GM21786 (cell line): ENCODE data around the gene NRBF2.

Source experiments
- ATAC-seq: cut with Tn5 transposase; IDR thresholded peaks from one replicate; pipeline ENCODE4 v1.9.1; 2021; ENCODE audit not compliant: unreplicated experiment

NRBF2 gene

DNA sequence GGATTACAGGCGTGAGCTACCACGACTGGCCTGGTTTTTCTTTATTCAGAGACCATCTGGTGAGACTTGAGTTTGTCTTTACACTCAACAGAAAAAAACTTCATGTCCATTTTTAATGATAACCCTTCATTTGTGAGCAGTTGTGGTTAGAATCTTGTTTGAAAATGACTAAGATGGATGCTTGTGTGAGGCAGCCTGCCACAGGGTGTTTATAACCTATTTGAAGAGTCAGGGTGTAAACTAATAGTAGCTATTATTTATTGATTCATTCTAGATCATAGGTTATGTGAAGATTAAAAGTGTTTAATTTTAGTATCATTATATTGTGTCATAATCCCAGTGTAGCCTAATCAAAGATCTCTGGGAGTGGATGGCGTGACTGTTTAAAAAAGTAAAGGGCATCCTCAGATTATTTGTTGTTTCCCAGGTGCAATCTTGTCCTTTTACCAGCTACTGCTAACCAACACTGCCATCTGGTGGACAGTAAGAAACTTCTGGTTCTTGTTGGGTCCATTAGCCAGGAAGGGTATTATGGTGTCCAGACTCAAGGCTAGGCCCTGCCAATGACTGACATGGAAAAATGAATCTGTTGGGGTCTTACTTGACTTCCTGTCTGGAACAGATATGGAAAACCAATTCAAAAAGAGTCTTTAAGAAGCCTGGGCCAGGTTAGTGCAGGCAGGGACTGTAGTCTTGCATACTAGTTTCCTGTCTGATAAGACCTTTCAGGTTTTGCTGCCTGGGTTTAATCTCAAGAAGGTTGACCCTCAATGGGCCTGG lies 24.9 kb downstream of the NRBF2 start:
- ATAC-seq: peak; percentile 81

DNA sequence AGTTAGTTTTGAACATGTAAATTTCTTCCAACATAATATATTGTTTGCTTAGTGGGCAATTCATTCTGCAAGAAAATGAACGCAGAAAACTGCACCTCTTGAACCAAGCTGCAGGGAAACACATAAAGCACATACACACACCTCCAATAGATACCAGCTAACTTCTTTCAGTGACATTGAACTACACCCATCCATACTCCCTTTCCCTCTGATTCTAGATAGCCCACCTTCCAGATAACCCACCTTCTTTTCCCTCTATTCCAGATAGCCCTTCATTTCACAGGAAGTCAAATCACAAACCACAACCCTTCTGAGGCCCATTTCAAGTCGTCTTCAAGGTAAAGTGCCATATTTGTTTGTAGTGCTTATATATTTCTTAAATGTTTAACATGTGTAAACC lies 28.5 kb downstream of the NRBF2 start:
- no peak for ATAC-seq

DNA sequence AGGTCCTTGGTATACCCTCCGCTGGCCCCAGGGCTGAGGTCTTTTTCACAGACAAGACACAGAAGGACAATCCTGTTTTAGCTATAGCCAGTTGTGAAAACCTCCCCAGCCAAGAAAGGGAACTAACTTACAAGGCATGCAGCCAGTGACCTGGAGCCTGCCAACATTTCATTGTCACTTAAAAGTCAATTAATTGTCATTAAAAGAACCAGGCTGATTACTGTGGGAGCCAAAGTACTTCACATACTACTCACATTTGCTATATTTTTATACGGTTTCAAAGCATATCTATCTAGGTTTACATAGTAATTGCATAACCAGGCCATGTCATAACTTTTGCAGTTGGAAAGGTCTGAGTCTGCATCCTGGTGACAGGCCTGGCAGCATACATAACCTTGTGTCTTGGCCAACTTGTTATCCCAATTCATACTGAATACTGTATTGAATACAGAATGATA lies 31.1 kb downstream of the NRBF2 start:
- ATAC-seq: no peak

DNA sequence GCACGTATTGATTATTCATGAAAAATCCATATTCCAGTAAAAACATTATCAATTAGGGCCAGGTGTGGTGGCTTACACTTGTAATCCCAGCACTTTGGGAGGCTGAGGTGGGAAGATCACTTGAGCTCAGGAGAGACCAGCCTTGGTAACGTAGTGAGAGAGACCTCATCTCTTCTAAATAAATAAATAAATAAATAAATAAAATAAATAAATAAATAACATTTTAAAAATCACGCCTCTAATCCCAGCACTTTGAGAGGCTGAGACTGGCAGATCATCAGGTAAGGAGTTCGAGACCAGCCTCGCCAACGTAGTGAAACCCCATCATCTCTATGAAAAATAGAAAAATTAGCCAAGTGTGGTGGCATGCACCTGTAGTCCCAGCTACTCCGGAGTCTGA lies 32.1 kb downstream of the NRBF2 start:
- no peak for ATAC-seq

- no peak for ATAC-seq
These were observed 33.7 kb downstream of the NRBF2 start for GRCh38 chr10:63166742-63167258.

DNA sequence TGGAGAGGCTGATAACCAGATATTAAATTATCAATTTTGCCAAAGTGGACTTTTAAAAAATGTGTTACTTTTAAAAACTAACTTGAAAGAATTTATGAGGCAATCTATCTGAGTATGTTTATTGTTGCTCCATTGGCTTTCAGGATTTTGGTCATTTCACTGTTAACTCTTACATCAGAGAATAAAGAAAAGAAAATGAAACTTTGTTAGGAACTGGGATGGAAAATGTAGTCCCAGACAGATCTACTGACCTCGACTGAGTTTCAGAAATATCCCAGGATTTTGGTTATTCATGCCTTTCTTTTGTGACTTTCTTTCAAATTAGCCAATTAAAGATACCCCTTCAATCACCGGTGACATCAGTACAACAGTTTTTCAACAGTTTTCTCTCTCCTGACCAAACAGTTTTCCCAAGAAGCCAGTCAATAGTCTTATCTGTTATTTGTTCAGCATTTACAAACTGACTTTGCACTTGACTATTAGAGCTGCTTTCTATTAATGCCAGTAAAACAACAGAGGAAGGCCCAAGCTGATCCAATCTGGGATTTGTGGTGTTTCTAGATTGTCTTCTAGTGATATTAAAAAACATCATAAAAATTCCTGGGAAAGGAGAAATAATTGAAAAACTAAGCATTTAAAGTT lies 35.8 kb downstream of the NRBF2 start:
- ATAC-seq: no peak

DNA sequence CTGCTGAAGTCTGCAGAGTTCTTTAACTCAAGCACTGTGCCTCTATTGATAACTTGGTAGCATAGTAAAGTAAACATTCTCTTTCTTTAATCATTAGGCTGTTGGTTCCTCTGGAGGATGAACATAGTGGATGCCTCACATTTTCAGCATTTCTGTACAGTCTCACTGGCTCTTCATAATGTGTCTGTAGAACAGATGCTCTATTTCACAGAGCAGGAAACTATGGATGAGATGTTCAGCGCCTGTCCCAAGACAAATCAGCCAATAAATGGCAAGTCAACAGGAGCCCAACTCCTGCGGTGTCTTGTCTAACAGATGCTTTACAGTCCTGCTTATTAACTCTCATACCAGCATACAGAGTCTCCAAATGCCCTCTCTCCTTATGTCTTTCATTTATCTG lies 36.5 kb downstream of the NRBF2 start:
- no peak for ATAC-seq

DNA sequence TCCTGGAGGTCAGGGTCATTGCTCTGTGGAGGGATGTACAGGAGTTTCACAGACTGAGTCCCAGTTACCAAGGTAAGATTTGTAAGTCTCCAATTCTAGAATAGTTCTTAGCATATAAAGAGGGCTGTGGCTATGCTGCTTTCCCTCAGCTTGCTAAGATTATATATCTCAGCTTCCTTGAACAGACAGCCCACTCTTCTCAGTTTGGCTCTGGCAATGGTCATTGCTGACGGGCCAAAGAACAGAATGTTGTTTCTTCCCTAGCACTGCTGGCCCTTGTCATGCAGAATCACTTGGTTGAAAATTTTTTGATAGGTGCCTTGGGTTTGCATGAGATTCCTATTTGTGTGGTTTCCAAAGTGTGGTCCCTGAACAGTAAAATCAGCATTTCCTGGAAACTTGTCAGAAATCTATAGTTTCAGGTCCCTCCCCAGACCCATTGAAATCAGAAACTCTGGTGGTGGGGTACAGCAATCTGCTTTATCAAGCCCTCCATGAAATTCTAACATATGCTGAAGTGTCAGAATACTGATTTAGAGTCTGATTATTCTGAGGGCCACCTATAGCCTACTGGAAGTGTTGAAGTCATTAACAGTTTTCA lies 38.2 kb downstream of the NRBF2 start:
- no peak for ATAC-seq

GRCh38 chr10:63171926-63172325 lies 38.8 kb downstream of the NRBF2 start:
- ATAC-seq: no peak

- peak; percentile 98 for ATAC-seq
These were observed 40.5 kb downstream of the NRBF2 start for GRCh38 chr10:63173468-63174232.

- ATAC-seq: no peak
These were observed 42.4 kb downstream of the NRBF2 start for GRCh38 chr10:63175534-63175933.

GRCh38 chr10:63192826-63193225 lies 59.7 kb downstream of the NRBF2 start:
- ATAC-seq: no peak

GRCh38 chr10:63197344-63198092 lies 64.4 kb downstream of the NRBF2 start:
- ATAC-seq: no peak

DNA sequence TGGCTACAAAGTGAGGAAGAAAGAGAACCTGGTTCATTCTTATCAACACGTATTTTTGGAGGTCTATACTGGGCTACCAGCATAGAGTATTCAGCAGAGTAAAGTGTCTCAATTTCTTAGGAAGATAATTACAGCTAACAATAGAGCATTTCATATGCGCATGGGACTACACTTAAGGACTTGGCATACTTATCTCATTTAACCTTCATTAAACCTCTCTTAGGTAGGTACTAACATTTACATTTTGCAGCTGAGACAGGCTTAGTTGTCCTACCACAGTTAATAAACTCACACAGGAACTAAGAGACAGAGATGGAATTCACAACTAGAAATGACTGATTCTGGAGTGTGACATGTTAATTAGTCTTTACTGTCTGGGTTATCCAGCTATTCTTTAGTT lies 66.6 kb downstream of the NRBF2 start:
- ATAC-seq: no peak

GRCh38 chr10:63200431-63200830 lies 67.3 kb downstream of the NRBF2 start:
- ATAC-seq: no peak

- ATAC-seq: no peak
These were observed 68.0 kb downstream of the NRBF2 start for GRCh38 chr10:63201118-63201517.
